ENCODE data around the gene SIK2. TPM values are rescaled to one million over a fixed set of nuclear protein-coding genes. Genes with fewer than 3 reads are reported as not detected.

SIK2 gene
- total RNA-seq = 10 to 100 TPM in 7 of 8 experiments, 1 to 10 TPM in 1; 8.5 to 22.5 (median 12.1) TPM

- in situ Hi-C loops (cut with MboI; ENCODE audit: low pct_unique_long_range_greater_than_20kb in 2 of 9, low sequenced_read_pairs in 9 of 9, unreplicated experiment in 9 of 9) = loop anchor here in 6 of 9 experiments (10.0 to 25.0 kb wide), 4 partner anchors 163 to 243 kb away; partner anchors contain the start of gene PPP2R1B (in 1 of the 6)
- H3K27ac ChIP-seq = peak within 1 kb of the TSS; percentile 81 to 85
- H3K4me3 ChIP-seq = peak within 1 kb of the TSS; percentile 76 to 91 (median 82)
- 0 to 5% (median 0%) methylated on average over 2 to 7 of the region's 100 CpGs; no CpG with 5 or more reads in 6 of the 10 experiments for WGBS, 10 experiments
- ATAC-seq (replicated peaks in 6 of 8) = peak; percentile 83 to 93 (median 90)
- peaks cover 3 to 17% of the 10 kb centered on the region in 2 donors for H3K4me1 ChIP-seq (replicated peaks in 1 of 2)
Measured at GRCh38 chr11:111601979-111602864, at the start of gene SIK2. Gene SIK2, plus strand, starts transcription at chr11:111602449. Its CDS starts 115 bp downstream, at chr11:111602564.

- no peak for ATAC-seq (replicated peaks in 6 of 8)
- in situ Hi-C loops (cut with MboI; ENCODE audit: low pct_unique_long_range_greater_than_20kb in 2 of 9, low sequenced_read_pairs in 9 of 9, unreplicated experiment in 9 of 9) = no loop called here
- H3K4me3 ChIP-seq = no peak overlapping the region
- H3K4me1 ChIP-seq (replicated peaks in 1 of 2) = peaks cover 2 to 3% of the 10 kb centered on the region in 2 donors
- no peak overlapping the region for H3K27ac ChIP-seq
Measured at GRCh38 chr11:111554532-111554931, 47.7 kb upstream of the SIK2 start.

GRCh38 chr11:111555255-111555654 lies 47.0 kb upstream of the SIK2 start:
- Histone ChIP-seq H3K4me3 (no peak overlapping the region), H3K4me1 (replicated peaks in 1 of 2) (peaks cover 0 to 3% of the 10 kb centered on the region in 2 donors), H3K27ac (no peak overlapping the region)
- in situ Hi-C loops (cut with MboI; ENCODE audit: low pct_unique_long_range_greater_than_20kb in 2 of 9, low sequenced_read_pairs in 9 of 9, unreplicated experiment in 9 of 9) = no loop called here
- no peak for ATAC-seq (replicated peaks in 6 of 8)

- WGBS, 10 experiments = 13 to 100% (median 78%) methylated on average over 2 to 5 of the region's 5 CpGs
- H3K27ac ChIP-seq = no peak overlapping the region
- H3K4me1 ChIP-seq (replicated peaks in 1 of 2) = peaks cover 0 to 3% of the 10 kb centered on the region in 2 donors
- ATAC-seq (replicated peaks in 6 of 8) = peak in 3 of 8 experiments; percentile 39 to 70 (median 56)
- in situ Hi-C loops (cut with MboI; ENCODE audit: low pct_unique_long_range_greater_than_20kb in 2 of 9, low sequenced_read_pairs in 9 of 9, unreplicated experiment in 9 of 9) = no loop called here
- no peak overlapping the region for H3K4me3 ChIP-seq
Measured at GRCh38 chr11:111557425-111558111, 44.7 kb upstream of the SIK2 start.

- in situ Hi-C loops (cut with MboI; ENCODE audit: low pct_unique_long_range_greater_than_20kb in 2 of 9, low sequenced_read_pairs in 9 of 9, unreplicated experiment in 9 of 9) = loop anchor here in 1 of 9 experiments (10.0 kb wide), 1 partner anchor 105 kb away; no protein-coding TSS in a partner anchor
- peak in 5 of 8 experiments; percentile 47 to 74 (median 49) for ATAC-seq (replicated peaks in 6 of 8)
- no peak overlapping the region for H3K4me3 ChIP-seq
- 75 to 100% (median 87%) methylated on average over 1 to 10 of the region's 11 CpGs for WGBS, 10 experiments
- no peak overlapping the region for H3K27ac ChIP-seq
- peaks cover 0 to 3% of the 10 kb centered on the region in 2 donors for H3K4me1 ChIP-seq (replicated peaks in 1 of 2)
Measured at GRCh38 chr11:111559800-111560464, 42.3 kb upstream of the SIK2 start.

GRCh38 chr11:111560800-111561199 lies 41.4 kb upstream of the SIK2 start:
- Histone ChIP-seq H3K4me1 (replicated peaks in 1 of 2) (peaks cover 0 to 3% of the 10 kb centered on the region in 2 donors), H3K27ac (no peak overlapping the region), H3K4me3 (no peak overlapping the region)
- in situ Hi-C loops (cut with MboI; ENCODE audit: low pct_unique_long_range_greater_than_20kb in 2 of 9, low sequenced_read_pairs in 9 of 9, unreplicated experiment in 9 of 9) = loop anchor here in 1 of 9 experiments (10.0 kb wide), 1 partner anchor 106 kb away; no protein-coding TSS in a partner anchor
- 75 to 100% (median 100%) methylated on average over 1 to 3 of the region's 3 CpGs; no CpG with 5 or more reads in 5 of the 10 experiments for WGBS, 10 experiments
- no peak for ATAC-seq (replicated peaks in 6 of 8)

GRCh38 chr11:111561306-111561705 lies 40.9 kb upstream of the SIK2 start:
- ATAC-seq (replicated peaks in 6 of 8) = no peak
- H3K4me3 ChIP-seq = no peak overlapping the region
- no peak overlapping the region for H3K27ac ChIP-seq
- H3K4me1 ChIP-seq (replicated peaks in 1 of 2) = peaks cover 0 to 3% of the 10 kb centered on the region in 2 donors
- in situ Hi-C loops (cut with MboI; ENCODE audit: low pct_unique_long_range_greater_than_20kb in 2 of 9, low sequenced_read_pairs in 9 of 9, unreplicated experiment in 9 of 9) = loop anchor here in 1 of 9 experiments (10.0 kb wide), 1 partner anchor 107 kb away; no protein-coding TSS in a partner anchor
- 0 to 86% (median 80%) methylated on average over 1 to 3 of the region's 3 CpGs; no CpG with 5 or more reads in 1 of the 10 experiments for WGBS, 10 experiments

- WGBS, 10 experiments = 0 to 100% (median 63%) methylated on average over 1 to 3 of the region's 3 CpGs; no CpG with 5 or more reads in 2 of the 10 experiments
- in situ Hi-C loops (cut with MboI; ENCODE audit: low pct_unique_long_range_greater_than_20kb in 2 of 9, low sequenced_read_pairs in 9 of 9, unreplicated experiment in 9 of 9) = loop anchor here in 1 of 9 experiments (10.0 kb wide), 1 partner anchor 107 kb away; no protein-coding TSS in a partner anchor
- H3K4me3 ChIP-seq = no peak overlapping the region
- ATAC-seq (replicated peaks in 6 of 8) = peak in 4 of 8 experiments; percentile 36 to 72 (median 60)
- H3K27ac ChIP-seq = no peak overlapping the region
- H3K4me1 ChIP-seq (replicated peaks in 1 of 2) = peaks cover 0 to 3% of the 10 kb centered on the region in 2 donors
Measured at GRCh38 chr11:111561791-111562325, 40.4 kb upstream of the SIK2 start.

- ATAC-seq (replicated peaks in 6 of 8) = no peak
- Histone ChIP-seq H3K27ac (no peak overlapping the region), H3K4me1 (replicated peaks in 1 of 2) (peaks cover 0 to 3% of the 10 kb centered on the region in 2 donors), H3K4me3 (no peak overlapping the region)
- WGBS, 10 experiments = 69 to 100% (median 91%) methylated on average over 2 to 8 of the region's 10 CpGs; no CpG with 5 or more reads in 1 of the 10 experiments
- in situ Hi-C loops (cut with MboI; ENCODE audit: low pct_unique_long_range_greater_than_20kb in 2 of 9, low sequenced_read_pairs in 9 of 9, unreplicated experiment in 9 of 9) = loop anchor here in 1 of 9 experiments (10.0 kb wide), 1 partner anchor 108 kb away; no protein-coding TSS in a partner anchor
Measured at GRCh38 chr11:111562692-111563389, 39.4 kb upstream of the SIK2 start.

- peak in 4 of 8 experiments; percentile 20 to 52 (median 30) for ATAC-seq (replicated peaks in 6 of 8)
- H3K27ac ChIP-seq = no peak overlapping the region
- no peak overlapping the region for H3K4me3 ChIP-seq
- H3K4me1 ChIP-seq (replicated peaks in 1 of 2) = peaks cover 7 to 9% of the 10 kb centered on the region in 2 donors
- in situ Hi-C loops (cut with MboI; ENCODE audit: low pct_unique_long_range_greater_than_20kb in 2 of 9, low sequenced_read_pairs in 9 of 9, unreplicated experiment in 9 of 9) = loop anchor here in 1 of 9 experiments (10.0 kb wide), 1 partner anchor 110 kb away; no protein-coding TSS in a partner anchor
- 25 to 100% (median 67%) methylated on average over 1 to 4 of the region's 4 CpGs; no CpG with 5 or more reads in 1 of the 10 experiments for WGBS, 10 experiments
Measured at GRCh38 chr11:111565114-111565720, 37.0 kb upstream of the SIK2 start.

- in situ Hi-C loops (cut with MboI; ENCODE audit: low pct_unique_long_range_greater_than_20kb in 2 of 9, low sequenced_read_pairs in 9 of 9, unreplicated experiment in 9 of 9) = loop anchor here in 1 of 9 experiments (10.0 kb wide), 1 partner anchor 112 kb away; no protein-coding TSS in a partner anchor
- no peak overlapping the region for H3K27ac ChIP-seq
Measured at GRCh38 chr11:111566324-111566723, 35.9 kb upstream of the SIK2 start.

More at GRCh38 chr11:111566324-111566723, 35.9 kb upstream of the SIK2 start:
- WGBS, 10 experiments = 0 to 88% (median 83%) methylated on average over 1 to 6 of the region's 7 CpGs; no CpG with 5 or more reads in 2 of the 10 experiments
- H3K4me3 ChIP-seq = no peak overlapping the region
- H3K4me1 ChIP-seq (replicated peaks in 1 of 2) = peaks cover 7 to 13% of the 10 kb centered on the region in 2 donors
- no peak for ATAC-seq (replicated peaks in 6 of 8)

All from motor neuron (in vitro differentiated cells).